ENCODE measurements around the gene ZDHHC8. TPM values are rescaled to one million over a fixed set of nuclear protein-coding genes. Genes with fewer than 3 reads are reported as not detected.

Gene ZDHHC8
- total RNA-seq, 1 experiment from 2014 or later, result 89.3 TPM

DNA sequence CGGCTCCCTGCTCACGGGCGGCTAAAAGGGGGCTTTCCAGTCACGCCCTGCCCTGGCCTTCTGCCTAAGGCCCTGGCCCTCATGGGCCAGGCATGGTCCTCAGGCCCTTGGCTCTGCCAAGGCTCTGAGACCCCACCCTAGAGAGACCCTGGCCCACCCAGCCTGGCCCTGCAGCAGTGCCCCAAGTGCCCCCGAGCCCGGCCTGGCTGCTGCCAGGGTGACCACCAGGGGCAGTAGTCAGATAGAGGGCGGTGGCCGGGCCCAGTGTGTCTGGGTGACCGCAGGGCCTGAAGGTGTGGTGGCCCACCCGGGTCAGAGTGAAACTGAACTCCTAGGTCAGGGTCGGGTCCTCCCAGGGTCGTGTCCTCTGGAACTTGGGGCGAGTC is 48.6 kb downstream of the ZDHHC8 start:
- Histone ChIP-seq H3K9me2 (ENCODE audit: insufficient read depth) (no peaks in the 10 kb centered on the region), H3K27me3 (ENCODE audit: insufficient read depth, low read length) (no peaks in the 10 kb centered on the region), H3K27ac (ENCODE audit: low read depth, low read length) (no peak overlapping the region), H3K4me2 (ENCODE audit: low read length) (no peak overlapping the region), H3K36me3 (ENCODE audit: control insufficient read depth in 1 of 2, insufficient read depth in 2 of 2, low read length in 2 of 2) (no peaks in the 10 kb centered on the region), H3K9me3 (ENCODE audit: control insufficient read depth in 1 of 2, insufficient read depth in 1 of 2, low read depth in 1 of 2, low read length in 2 of 2) (no peaks in the 10 kb centered on the region), H3K4me1 (ENCODE audit: control insufficient read depth in 1 of 2, insufficient read depth in 2 of 2, low read length in 2 of 2) (no peaks in the 10 kb centered on the region; a peak in 1 of 4 replicates), H3K9ac (ENCODE audit: low read length) (no peak overlapping the region), H3K79me2 (ENCODE audit: insufficient read depth, low read length) (no peaks in the 10 kb centered on the region), H3K4me3 (replicated peaks in 1 of 2; ENCODE audit: low read depth in 1 of 2, low read length in 2 of 2) (no peak overlapping the region), H2AFZ (ENCODE audit: low read depth, low read length, poor library complexity, severe bottlenecking) (no peak overlapping the region), H4K20me1 (ENCODE audit: insufficient read depth) (no peaks in the 10 kb centered on the region)
- TF ChIP-seq ELF1 (IDR thresholded peaks at IDR 0.05; ENCODE audit: borderline replicate concordance, low read depth) (no peak), SRF (IDR thresholded peaks at IDR 0.05; ENCODE audit: low read depth) (no peak), SIN3A (IDR thresholded peaks at IDR 0.05; ENCODE audit: low read depth) (no peak), TCF7L2 (IDR thresholded peaks at IDR 0.05; ENCODE audit: borderline replicate concordance, extremely low read depth, insufficient read depth, insufficient read length) (no peak), POLR2AphosphoS5 (IDR thresholded peaks at IDR 0.05; ENCODE audit: low read depth, low read length) (no peak), POLR2A (IDR thresholded peaks at IDR 0.05; ENCODE audit: borderline replicate concordance, extremely low read depth, insufficient read depth, insufficient read length) (no peak)
- TF ChIP-seq, protein P1, sequence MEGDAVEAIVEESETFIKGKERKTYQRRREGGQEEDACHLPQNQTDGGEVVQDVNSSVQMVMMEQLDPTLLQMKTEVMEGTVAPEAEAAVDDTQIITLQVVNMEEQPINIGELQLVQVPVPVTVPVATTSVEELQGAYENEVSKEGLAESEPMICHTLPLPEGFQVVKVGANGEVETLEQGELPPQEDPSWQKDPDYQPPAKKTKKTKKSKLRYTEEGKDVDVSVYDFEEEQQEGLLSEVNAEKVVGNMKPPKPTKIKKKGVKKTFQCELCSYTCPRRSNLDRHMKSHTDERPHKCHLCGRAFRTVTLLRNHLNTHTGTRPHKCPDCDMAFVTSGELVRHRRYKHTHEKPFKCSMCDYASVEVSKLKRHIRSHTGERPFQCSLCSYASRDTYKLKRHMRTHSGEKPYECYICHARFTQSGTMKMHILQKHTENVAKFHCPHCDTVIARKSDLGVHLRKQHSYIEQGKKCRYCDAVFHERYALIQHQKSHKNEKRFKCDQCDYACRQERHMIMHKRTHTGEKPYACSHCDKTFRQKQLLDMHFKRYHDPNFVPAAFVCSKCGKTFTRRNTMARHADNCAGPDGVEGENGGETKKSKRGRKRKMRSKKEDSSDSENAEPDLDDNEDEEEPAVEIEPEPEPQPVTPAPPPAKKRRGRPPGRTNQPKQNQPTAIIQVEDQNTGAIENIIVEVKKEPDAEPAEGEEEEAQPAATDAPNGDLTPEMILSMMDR (IDR thresholded peaks at IDR 0.05 in 2 of 3, conservative IDR thresholded peaks at IDR 0.05 in 1 of 3; ENCODE audit: borderline replicate concordance in 1 of 3, insufficient read depth in 1 of 3, low read depth in 2 of 3, low read length in 2 of 3), result peak in 2 of 3 experiments; percentile 56 to 66; a peak in 4 of 6 replicates
- ATAC-seq (peak; percentile 68), DNase-seq (ENCODE audit: low read depth, low spot score) (no peak)
- POLR2A ChIA-PET, result no interaction called here
- BruUV-seq (replicated peaks), result no TSS peak
- intact Hi-C loops (cut with micrococcal nuclease), result no loop called here
- RAD21 ChIA-PET (ENCODE audit: low non-redundant PET in 1 of 2, low total read pairs in 2 of 2, uncharacterized antibody in 2 of 2, unreplicated experiment in 2 of 2), result no interaction called here
- CTCF ChIA-PET, result no interaction called here

DNA sequence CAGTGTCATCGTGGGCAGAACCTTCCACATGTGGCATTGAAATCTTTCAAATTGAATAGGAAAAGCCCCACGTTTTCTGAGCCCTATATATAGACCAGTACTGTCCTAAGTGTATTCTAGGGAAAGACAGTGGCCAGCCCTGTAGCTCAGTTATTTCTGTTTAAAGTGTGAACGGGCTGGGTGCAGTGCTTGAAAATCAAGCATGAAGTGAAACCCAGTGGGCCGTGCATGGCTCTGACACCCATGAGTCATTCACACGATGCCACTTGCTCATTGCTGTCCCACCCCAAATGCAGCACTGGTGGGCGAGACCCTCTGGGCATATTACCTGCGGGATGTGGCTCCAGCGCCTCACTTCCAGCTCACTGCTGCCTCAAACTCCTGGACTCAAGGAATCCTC is 49.0 kb downstream of the ZDHHC8 start:
- Histone ChIP-seq H3K36me3 (ENCODE audit: control insufficient read depth in 1 of 2, insufficient read depth in 2 of 2, low read length in 2 of 2) (no peaks in the 10 kb centered on the region), H3K4me2 (ENCODE audit: low read length) (no peak overlapping the region), H4K20me1 (ENCODE audit: insufficient read depth) (no peaks in the 10 kb centered on the region), H3K9me3 (ENCODE audit: control insufficient read depth in 1 of 2, insufficient read depth in 1 of 2, low read depth in 1 of 2, low read length in 2 of 2) (no peaks in the 10 kb centered on the region), H3K27ac (ENCODE audit: low read depth, low read length) (no peak overlapping the region), H3K79me2 (ENCODE audit: insufficient read depth, low read length) (no peaks in the 10 kb centered on the region), H3K9ac (ENCODE audit: low read length) (no peak overlapping the region), H3K4me1 (ENCODE audit: control insufficient read depth in 1 of 2, insufficient read depth in 2 of 2, low read length in 2 of 2) (no peaks in the 10 kb centered on the region; a peak in 1 of 4 replicates), H2AFZ (ENCODE audit: low read depth, low read length, poor library complexity, severe bottlenecking) (no peak overlapping the region), H3K9me2 (ENCODE audit: insufficient read depth) (no peaks in the 10 kb centered on the region), H3K4me3 (replicated peaks in 1 of 2; ENCODE audit: low read depth in 1 of 2, low read length in 2 of 2) (no peak overlapping the region), H3K27me3 (ENCODE audit: insufficient read depth, low read length) (no peaks in the 10 kb centered on the region)
- ChIA-PET CTCF (no interaction called here), RAD21 (ENCODE audit: low non-redundant PET in 1 of 2, low total read pairs in 2 of 2, uncharacterized antibody in 2 of 2, unreplicated experiment in 2 of 2) (no interaction called here), POLR2A (no interaction called here)
- peak; percentile 7; the same call in 1 of the 2 replicates for ATAC-seq
- DNase-seq (ENCODE audit: low read depth, low spot score), result no peak
- TF ChIP-seq, protein P2, sequence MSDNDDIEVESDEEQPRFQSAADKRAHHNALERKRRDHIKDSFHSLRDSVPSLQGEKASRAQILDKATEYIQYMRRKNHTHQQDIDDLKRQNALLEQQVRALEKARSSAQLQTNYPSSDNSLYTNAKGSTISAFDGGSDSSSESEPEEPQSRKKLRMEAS (IDR thresholded peaks at IDR 0.05), result no peak
- TF ChIP-seq, protein P3, sequence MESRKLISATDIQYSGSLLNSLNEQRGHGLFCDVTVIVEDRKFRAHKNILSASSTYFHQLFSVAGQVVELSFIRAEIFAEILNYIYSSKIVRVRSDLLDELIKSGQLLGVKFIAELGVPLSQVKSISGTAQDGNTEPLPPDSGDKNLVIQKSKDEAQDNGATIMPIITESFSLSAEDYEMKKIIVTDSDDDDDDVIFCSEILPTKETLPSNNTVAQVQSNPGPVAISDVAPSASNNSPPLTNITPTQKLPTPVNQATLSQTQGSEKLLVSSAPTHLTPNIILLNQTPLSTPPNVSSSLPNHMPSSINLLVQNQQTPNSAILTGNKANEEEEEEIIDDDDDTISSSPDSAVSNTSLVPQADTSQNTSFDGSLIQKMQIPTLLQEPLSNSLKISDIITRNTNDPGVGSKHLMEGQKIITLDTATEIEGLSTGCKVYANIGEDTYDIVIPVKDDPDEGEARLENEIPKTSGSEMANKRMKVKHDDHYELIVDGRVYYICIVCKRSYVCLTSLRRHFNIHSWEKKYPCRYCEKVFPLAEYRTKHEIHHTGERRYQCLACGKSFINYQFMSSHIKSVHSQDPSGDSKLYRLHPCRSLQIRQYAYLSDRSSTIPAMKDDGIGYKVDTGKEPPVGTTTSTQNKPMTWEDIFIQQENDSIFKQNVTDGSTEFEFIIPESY (IDR thresholded peaks at IDR 0.05; ENCODE audit: extremely low read depth, insufficient replicate concordance, low read length), result no peak
- TF ChIP-seq, protein P1 (IDR thresholded peaks at IDR 0.05 in 2 of 3, conservative IDR thresholded peaks at IDR 0.05 in 1 of 3; ENCODE audit: borderline replicate concordance in 1 of 3, insufficient read depth in 1 of 3, low read depth in 2 of 3, low read length in 2 of 3), result no peak
- TF ChIP-seq CEBPB (IDR thresholded peaks at IDR 0.05; ENCODE audit: low read depth) (no peak), RAD21 (IDR thresholded peaks at IDR 0.05; ENCODE audit: low read depth) (no peak)
- intact Hi-C loops (cut with micrococcal nuclease), result no loop called here
- BruUV-seq (replicated peaks), result no TSS peak

All from HCT116 (cell line).